GM12891 (cell line): ENCODE results near the gene LDB2.

Experiments
- PAX5 ChIP-seq: IDR thresholded peaks from 2 replicates; pipeline ENCODE4 v1.6.1; 2011; ENCODE audit warnings: low read length, moderate library complexity, mild to moderate bottlenecking; ENCODE audit not compliant: insufficient read depth, severe bottlenecking
- POLR2AphosphoS5 ChIP-seq: IDR thresholded peaks from 2 replicates; pipeline ENCODE4 v1.6.1; 2011; ENCODE audit warnings: low read depth, low read length, control low read depth

DNA sequence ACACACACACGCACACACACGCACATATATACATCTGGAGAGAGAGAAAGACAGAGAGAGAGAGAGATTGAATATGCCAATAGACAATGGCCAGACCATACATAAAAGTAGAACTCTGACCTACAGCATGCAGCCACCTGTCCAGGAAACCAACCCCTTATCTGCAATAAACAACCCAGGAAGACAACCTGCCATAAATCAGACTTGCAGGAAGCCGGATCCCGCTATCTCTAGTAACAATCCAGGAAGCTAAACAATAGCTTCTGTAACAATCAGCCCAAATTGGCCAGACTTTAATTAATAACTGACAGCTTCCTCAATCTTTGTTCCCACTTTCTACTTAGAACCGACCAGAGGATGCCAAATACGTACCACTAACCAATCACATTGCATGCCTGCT lies 173.2 kb downstream of the LDB2 start:
- TF ChIP-seq PAX5 (no peak), POLR2AphosphoS5 (no peak)
